Endodermal cell (in vitro differentiated cells): Measurements from ENCODE around the gene ARL4C. TPM values are rescaled to one million over a fixed set of nuclear protein-coding genes. Genes with fewer than 3 reads are reported as not detected.

Source experiments
- DNase-seq: peaks from one replicate; pipeline ENCODE4 v3.0.0-alpha.2; 2017
- H3K27ac ChIP-seq: 2 replicates; pipeline ENCODE4 v1.5.1; 2013; ENCODE audit warnings: mild to moderate bottlenecking, low read depth, low read length, moderate library complexity
- H3K27me3 ChIP-seq: 2 replicates; pipeline ENCODE4 v1.6.1; 2013; ENCODE audit warnings: mild to moderate bottlenecking, low read length, moderate library complexity; ENCODE audit not compliant: insufficient read depth, control insufficient read depth, poor library complexity, severe bottlenecking
- H3K36me3 ChIP-seq: 2 replicates; pipeline ENCODE4 v1.7.0; 2013; ENCODE audit warnings: mild to moderate bottlenecking, low read length, moderate library complexity; ENCODE audit not compliant: control insufficient read depth, insufficient read depth
- H3K4me1 ChIP-seq: one replicate; pipeline ENCODE4 v1.7.0; 2013; ENCODE audit warnings: low read length; ENCODE audit not compliant: control insufficient read depth, insufficient read depth
- H3K4me3 ChIP-seq: 2 replicates; pipeline ENCODE4 v1.5.1; 2013; ENCODE audit warnings: mild to moderate bottlenecking, low read length, moderate library complexity
- H3K9ac ChIP-seq: 2 replicates; pipeline ENCODE4 v1.6.1; 2013; ENCODE audit warnings: mild to moderate bottlenecking, low read length, moderate library complexity; ENCODE audit not compliant: poor library complexity, severe bottlenecking; ENCODE audit errors: extremely low read depth
- H3K9me3 ChIP-seq: 2 replicates; pipeline ENCODE4 v1.6.1; 2013; ENCODE audit warnings: mild to moderate bottlenecking, low read length, moderate library complexity; ENCODE audit not compliant: control insufficient read depth
- H3K27ac Mint-ChIP-seq: 2 replicates; pipeline ENCODE4 v1.8.0; 2020; ENCODE audit warnings: mixed read lengths
- H3K27me3 Mint-ChIP-seq: 2 replicates; pipeline ENCODE4 v1.8.0; 2021; ENCODE audit warnings: mild to moderate bottlenecking, mixed read lengths; ENCODE audit not compliant: insufficient read depth
- H3K36me3 Mint-ChIP-seq: 2 replicates; pipeline ENCODE4 v1.8.0; 2020; ENCODE audit warnings: low read depth, mixed read lengths
- H3K4me1 Mint-ChIP-seq: 2 replicates; pipeline ENCODE4 v1.8.0; 2020; ENCODE audit warnings: mixed read lengths
- H3K4me3 Mint-ChIP-seq: 2 replicates; pipeline ENCODE4 v1.8.0; 2020; ENCODE audit warnings: mild to moderate bottlenecking, moderate library complexity, mixed read lengths
- H3K9me3 Mint-ChIP-seq: 2 replicates; pipeline ENCODE4 v1.8.0; 2020; ENCODE audit warnings: mild to moderate bottlenecking, mixed read lengths
- WGBS, 2 experiments: methylation state at CpG; one replicate each; pipeline versions ENCODE4 v1.1.5 to v1.1.7; 2013; ENCODE audit warnings: missing lambda C conversion rate in 2 of 2, mixed read lengths in 1 of 2; ENCODE audit not compliant: insufficient coverage in 1 of 2, insufficient read length in 1 of 2; 5-methylcytosine and 5-hydroxymethylcytosine counted together
- total RNA-seq, 2 donors: library from RNA; stranded (reverse); fragmentation: NEBNext Ultra II Directional in 1 of 2; extraction: Animal tissue kit (Norgen Biotek cat#: 25700) in 1 of 2; gene quantifications; 2 replicates in 1 of 2; 3 replicates in 1 of 2; pipeline ENCODE4 v1.2.1, GENCODE V29; 2021
- TF ChIP-seq, protein P1 (sequence below): fragments of 200-600 bp; sonication (generic); conservative IDR thresholded peaks from 2 replicates; pipeline ENCODE4 v1.5.0; 2021; ENCODE audit warnings: antibody characterized with exemption, mild to moderate bottlenecking

The ARL4C gene
- total RNA-seq, 2 donors from 2014 or later = 9.3 to 21.7 TPM

DNA sequence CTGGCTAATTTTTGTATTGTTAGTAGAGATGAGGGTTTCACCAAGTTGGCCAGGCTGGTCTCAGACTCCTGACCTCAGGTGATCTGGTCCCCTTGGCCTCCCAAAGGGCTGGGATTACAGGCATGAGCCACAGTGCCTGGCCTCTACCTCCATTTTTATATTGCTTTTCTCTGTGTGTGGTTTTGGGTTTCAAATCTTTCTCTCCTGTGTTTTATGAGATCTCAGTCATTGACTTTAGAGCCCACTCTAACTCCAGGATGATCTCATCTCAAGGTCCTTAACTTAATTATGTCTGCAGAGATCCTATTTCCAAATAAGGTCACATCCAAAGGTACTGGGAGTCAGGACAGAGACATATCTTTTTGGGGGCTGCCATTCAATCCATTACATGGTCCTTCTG, 24.7 kb downstream of the ARL4C start:
- Mint-ChIP-seq H3K27me3 (no peaks in the 10 kb centered on the region), H3K4me1 (no peaks in the 10 kb centered on the region), H3K27ac (no peak overlapping the region), H3K36me3 (no peaks in the 10 kb centered on the region), H3K9me3 (peaks cover 2% of the 10 kb centered on the region), H3K4me3 (no peak overlapping the region)
- Histone ChIP-seq H3K4me3 (no peak overlapping the region), H3K36me3 (no peaks in the 10 kb centered on the region), H3K27me3 (no peaks in the 10 kb centered on the region), H3K9me3 (no peaks in the 10 kb centered on the region), H3K27ac (no peak overlapping the region), H3K9ac (no peak overlapping the region), H3K4me1 (no peaks in the 10 kb centered on the region)
- TF ChIP-seq, protein P1, sequence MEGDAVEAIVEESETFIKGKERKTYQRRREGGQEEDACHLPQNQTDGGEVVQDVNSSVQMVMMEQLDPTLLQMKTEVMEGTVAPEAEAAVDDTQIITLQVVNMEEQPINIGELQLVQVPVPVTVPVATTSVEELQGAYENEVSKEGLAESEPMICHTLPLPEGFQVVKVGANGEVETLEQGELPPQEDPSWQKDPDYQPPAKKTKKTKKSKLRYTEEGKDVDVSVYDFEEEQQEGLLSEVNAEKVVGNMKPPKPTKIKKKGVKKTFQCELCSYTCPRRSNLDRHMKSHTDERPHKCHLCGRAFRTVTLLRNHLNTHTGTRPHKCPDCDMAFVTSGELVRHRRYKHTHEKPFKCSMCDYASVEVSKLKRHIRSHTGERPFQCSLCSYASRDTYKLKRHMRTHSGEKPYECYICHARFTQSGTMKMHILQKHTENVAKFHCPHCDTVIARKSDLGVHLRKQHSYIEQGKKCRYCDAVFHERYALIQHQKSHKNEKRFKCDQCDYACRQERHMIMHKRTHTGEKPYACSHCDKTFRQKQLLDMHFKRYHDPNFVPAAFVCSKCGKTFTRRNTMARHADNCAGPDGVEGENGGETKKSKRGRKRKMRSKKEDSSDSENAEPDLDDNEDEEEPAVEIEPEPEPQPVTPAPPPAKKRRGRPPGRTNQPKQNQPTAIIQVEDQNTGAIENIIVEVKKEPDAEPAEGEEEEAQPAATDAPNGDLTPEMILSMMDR = no peak
- no peak for DNase-seq

DNA sequence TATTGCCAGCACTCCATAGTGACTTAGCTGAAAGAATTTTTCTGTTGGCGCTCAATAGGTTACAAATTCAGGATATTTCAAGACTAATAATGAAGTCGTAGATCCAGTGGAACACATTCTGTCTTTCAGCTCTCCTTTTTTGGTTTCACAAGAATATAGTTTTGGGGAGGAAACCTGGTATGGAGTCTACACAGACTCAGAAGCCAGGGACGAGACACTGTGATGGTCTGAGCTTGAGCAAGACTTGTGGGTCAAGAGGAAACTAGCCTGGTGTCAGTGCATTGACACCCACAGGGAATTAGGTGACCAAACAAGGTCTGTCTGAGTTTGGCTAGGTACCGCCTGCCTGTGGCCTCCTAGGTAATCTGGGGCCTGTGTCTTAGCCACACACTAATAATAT, 26.9 kb downstream of the ARL4C start:
- no peak overlapping the region for H3K27ac ChIP-seq

DNA sequence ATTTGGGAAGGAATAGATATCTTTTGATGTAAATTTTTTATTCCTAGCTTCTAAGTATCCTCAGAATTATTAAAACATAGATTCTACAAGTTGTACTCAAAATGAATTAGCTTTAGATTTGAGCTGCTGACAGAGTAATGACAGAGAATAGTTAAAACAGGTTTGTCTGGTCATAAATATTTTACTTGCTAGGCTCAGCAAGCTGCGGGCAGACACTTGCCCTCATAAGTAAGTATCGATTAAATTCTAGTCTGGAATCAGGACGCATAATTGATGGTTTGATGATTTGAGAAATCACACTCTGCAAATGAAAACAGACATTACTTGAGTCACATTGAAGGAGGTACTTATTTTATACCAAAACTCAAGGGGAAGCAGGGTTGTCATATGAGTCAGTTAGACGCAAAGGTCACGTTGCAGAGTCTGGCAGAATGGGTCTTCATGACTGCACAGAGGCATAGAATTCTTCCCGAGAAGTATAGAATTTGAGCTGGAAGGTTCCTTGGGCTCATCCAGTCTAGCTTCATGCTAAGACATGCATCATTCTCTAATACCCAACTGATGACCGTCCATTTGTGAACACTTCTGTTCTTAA, 27.5 kb downstream of the ARL4C start:
- no peak overlapping the region for H3K4me3 Mint-ChIP-seq
- no peaks in the 10 kb centered on the region for H3K4me1 Mint-ChIP-seq
- Histone ChIP-seq H3K9ac (no peak overlapping the region), H3K4me3 (no peak overlapping the region), H3K27me3 (no peaks in the 10 kb centered on the region), H3K27ac (no peak overlapping the region), H3K36me3 (no peaks in the 10 kb centered on the region), H3K9me3 (no peaks in the 10 kb centered on the region), H3K4me1 (no peaks in the 10 kb centered on the region)
- H3K27me3 Mint-ChIP-seq = no peaks in the 10 kb centered on the region
- H3K27ac Mint-ChIP-seq = no peak overlapping the region
- no peak for DNase-seq
- TF ChIP-seq, protein P1 = no peak
- H3K36me3 Mint-ChIP-seq = no peaks in the 10 kb centered on the region
- 92 to 100% methylated on average over 5 to 7 of the region's 7 CpGs for WGBS, 2 experiments
- peaks cover 2% of the 10 kb centered on the region for H3K9me3 Mint-ChIP-seq

More for the DNA sequence above, 26.9 kb downstream of the ARL4C start:
- Mint-ChIP-seq H3K9me3 (peaks cover 2% of the 10 kb centered on the region), H3K27me3 (no peaks in the 10 kb centered on the region), H3K4me3 (no peak overlapping the region), H3K4me1 (no peaks in the 10 kb centered on the region), H3K36me3 (no peaks in the 10 kb centered on the region), H3K27ac (no peak overlapping the region)
- no peaks in the 10 kb centered on the region for H3K36me3 ChIP-seq
- 91 to 98% methylated on average over 3 to 4 of the region's 4 CpGs for WGBS, 2 experiments
- no peak for DNase-seq
- H3K4me3 ChIP-seq = no peak overlapping the region
- TF ChIP-seq, protein P1 = no peak
- H3K9me3 ChIP-seq = no peaks in the 10 kb centered on the region
- H3K4me1 ChIP-seq = no peaks in the 10 kb centered on the region
- no peak overlapping the region for H3K9ac ChIP-seq
- H3K27me3 ChIP-seq = no peaks in the 10 kb centered on the region
